CD14-positive monocyte (primary cell): ENCODE data around the gene LECT2. TPM values are rescaled to one million over a fixed set of nuclear protein-coding genes. Genes with fewer than 3 reads are reported as not detected.

Source experiments
- DNase-seq, 3 donors: peaks; one replicate each; pipeline ENCODE4 v3.0.0-alpha.2; 2011 to 2022
- H2AFZ ChIP-seq: 2 replicates; pipeline ENCODE4 v1.6.0; 2012; ENCODE audit warnings: mild to moderate bottlenecking, low read depth, low read length, inconsistent platforms; ENCODE audit not compliant: insufficient read depth, poor library complexity, severe bottlenecking
- H3K27ac ChIP-seq, 2 donors: 1 replicate in 1 of 2; 2 replicates in 1 of 2; pipeline ENCODE4 v1.5.1; 2012 to 2013; ENCODE audit warnings: low read length in 2 of 2, control low read depth in 1 of 2, inconsistent platforms in 1 of 2, low read depth in 1 of 2, mild to moderate bottlenecking in 1 of 2
- H3K27me3 ChIP-seq, 2 donors: one replicate each; pipeline versions ENCODE4 v1.6.0 to v1.6.1; 2011 to 2013; ENCODE audit warnings: low read length in 2 of 2; ENCODE audit not compliant: control insufficient read depth in 2 of 2, insufficient read depth in 2 of 2
- H3K36me3 ChIP-seq, 2 donors: replicated peaks in 1 of 2; 1 replicate in 1 of 2; 2 replicates in 1 of 2; pipeline versions ENCODE4 v1.5.1 to v1.6.1; 2012 to 2013; ENCODE audit warnings: low read length in 2 of 2, control low read depth in 1 of 2, inconsistent platforms in 1 of 2, mild to moderate bottlenecking in 1 of 2; ENCODE audit not compliant: insufficient read depth in 2 of 2, control insufficient read depth in 1 of 2
- H3K4me1 ChIP-seq, 2 donors: 1 replicate in 1 of 2; 2 replicates in 1 of 2; pipeline versions ENCODE4 v1.5.1 to v1.6.1; 2012 to 2013; ENCODE audit warnings: low read length in 2 of 2, control low read depth in 1 of 2, inconsistent platforms in 1 of 2, mild to moderate bottlenecking in 1 of 2, moderate library complexity in 1 of 2; ENCODE audit not compliant: insufficient read depth in 2 of 2, control insufficient read depth in 1 of 2
- H3K4me2 ChIP-seq: replicated peaks from 2 replicates; pipeline ENCODE3; 2012; ENCODE audit warnings: low read length, moderate library complexity, mild to moderate bottlenecking; ENCODE audit not compliant: poor library complexity, severe bottlenecking; ENCODE audit errors: extremely low read depth
- H3K4me3 ChIP-seq, 3 experiments: fragments of 200-600 bp in 1 of 3; sonication (generic) in 1 of 3; replicated peaks in 1 of 3; 1 replicate in 2 of 3; 2 replicates in 1 of 3; pipeline ENCODE4 v1.5.1; 2011 to 2013; ENCODE audit warnings: low read length in 3 of 3, mild to moderate bottlenecking in 3 of 3, control low read depth in 2 of 3, low read depth in 2 of 3, inconsistent platforms in 1 of 3, moderate library complexity in 1 of 3
- H3K79me2 ChIP-seq: 2 replicates; pipeline ENCODE4 v1.6.0; 2012; ENCODE audit warnings: mild to moderate bottlenecking, control low read depth, inconsistent platforms, low read length, moderate library complexity; ENCODE audit not compliant: insufficient read depth
- H3K9ac ChIP-seq: 2 replicates; pipeline ENCODE4 v1.6.0; 2017; ENCODE audit warnings: low read length, mild to moderate bottlenecking; ENCODE audit not compliant: insufficient read depth, poor library complexity, severe bottlenecking
- H3K9me3 ChIP-seq, 2 donors: replicated peaks in 1 of 2; 1 replicate in 1 of 2; 2 replicates in 1 of 2; pipeline versions ENCODE4 v1.5.1 to v1.6.1; 2012 to 2013; ENCODE audit warnings: low read length in 2 of 2, control low read depth in 1 of 2; ENCODE audit not compliant: control insufficient read depth in 1 of 2, insufficient read depth in 1 of 2
- H4K20me1 ChIP-seq: 2 replicates; pipeline ENCODE4 v1.6.0; 2012; ENCODE audit warnings: mild to moderate bottlenecking, low read length, control low read depth, moderate library complexity; ENCODE audit not compliant: insufficient read depth
- H3K27ac Mint-ChIP-seq, 7 donors: one replicate each; pipeline ENCODE4 v1.8.0; 2020; ENCODE audit warnings: mild to moderate bottlenecking in 7 of 7, mixed read lengths in 7 of 7, moderate library complexity in 6 of 7, inconsistent platforms in 2 of 7
- H3K27me3 Mint-ChIP-seq, 3 donors: one replicate each; pipeline ENCODE4 v1.8.0; 2021 to 2022; ENCODE audit warnings: low read depth in 3 of 3, mild to moderate bottlenecking in 3 of 3, mixed read lengths in 3 of 3, moderate library complexity in 3 of 3, inconsistent platforms in 1 of 3
- H3K36me3 Mint-ChIP-seq, 2 donors: one replicate each; pipeline ENCODE4 v1.8.0; 2020; ENCODE audit warnings: mixed read lengths in 2 of 2, inconsistent platforms in 1 of 2, mild to moderate bottlenecking in 1 of 2
- H3K4me1 Mint-ChIP-seq: one replicate; pipeline ENCODE4 v1.8.0; 2020; ENCODE audit warnings: mild to moderate bottlenecking, mixed read lengths
- H3K4me3 Mint-ChIP-seq, 2 donors: one replicate each; pipeline ENCODE4 v1.8.0; 2020; ENCODE audit warnings: mild to moderate bottlenecking in 2 of 2, mixed read lengths in 2 of 2, moderate library complexity in 1 of 2
- H3K9me3 Mint-ChIP-seq, 7 donors: one replicate each; pipeline ENCODE4 v1.8.0; 2020 to 2022; ENCODE audit warnings: mixed read lengths in 7 of 7, mild to moderate bottlenecking in 6 of 7, moderate library complexity in 6 of 7, inconsistent platforms in 2 of 7
- CTCF ChIP-seq: fragments of 200-600 bp; IDR thresholded peaks from one replicate; pipeline ENCODE4 v1.8.0; 2022; ENCODE audit warnings: antibody characterized with exemption, mild to moderate bottlenecking
- WGBS: methylation state at CpG from one replicate; pipeline ENCODE4 v1.1.5; 2013; ENCODE audit warnings: missing lambda C conversion rate; ENCODE audit not compliant: insufficient coverage; 5-methylcytosine and 5-hydroxymethylcytosine counted together
- intact Hi-C, 2 donors: fragments of 100-400 bp; cut with micrococcal nuclease; formaldehyde crosslinking; loops; one replicate each; pipeline versions ENCODE4 v1.15.0 to v1.15.1; 2023
- polyA plus RNA-seq, 3 donors: library from polyadenylated mRNA; depleted of rRNA in 1 of 3; unstranded in 2 of 3; stranded (reverse) in 1 of 3; fragments of 300-500 nt in 2 of 3; fragments of >200 nt in 1 of 3; fragmentation: Illumina TruSeq in 2 of 3; gene quantifications; 1 replicate in 2 of 3; 2 replicates in 1 of 3; pipeline ENCODE4 v1.2.3, GENCODE V29; 2012 to 2021

Gene LECT2
- polyA plus RNA-seq, 3 donors = not detected

DNA sequence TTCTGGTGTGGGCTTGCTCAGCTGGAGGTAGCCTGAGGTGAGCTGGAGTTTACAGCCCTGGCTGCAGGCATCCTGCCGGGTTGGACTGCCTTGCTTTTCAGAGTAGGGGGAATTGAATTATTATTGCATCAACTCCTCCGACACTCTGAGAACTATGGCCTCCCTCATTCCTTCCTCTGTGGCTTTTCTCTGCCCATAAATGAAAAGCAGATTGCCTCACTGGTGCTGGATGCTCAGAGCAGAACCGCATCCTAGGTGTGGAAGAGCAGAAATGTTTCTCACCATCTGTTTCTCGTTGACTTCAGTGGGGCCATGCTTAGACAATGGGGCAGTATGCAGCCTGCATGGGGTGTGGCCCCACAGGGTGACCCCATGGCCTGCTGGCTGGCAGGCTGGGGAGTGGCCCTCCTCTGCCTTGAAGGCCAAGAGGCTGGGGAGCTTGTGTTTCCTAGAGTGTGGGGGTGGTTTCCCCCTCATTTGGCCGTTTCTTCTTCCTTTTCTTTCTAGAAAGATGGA, 46.7 kb upstream of the LECT2 start:
- peaks cover 0 to 2% (median 0%) of the 10 kb centered on the region in 7 donors for H3K9me3 Mint-ChIP-seq
- intact Hi-C loops = no loop called here
- Histone ChIP-seq H3K27ac (peak overlapping the region; percentile 87 to 88), H3K4me2 (peak overlapping the region; percentile 70), H3K79me2 (no peaks in the 10 kb centered on the region), H3K27me3 (no peaks in the 10 kb centered on the region), H2AFZ (no peak overlapping the region), H3K36me3 (no peaks in the 10 kb centered on the region), H4K20me1 (no peaks in the 10 kb centered on the region), H3K9me3 (no peaks in the 10 kb centered on the region), H3K4me1 (peaks cover 47 to 58% of the 10 kb centered on the region in 2 donors), H3K4me3 (peak overlapping the region in 1 of 3 experiments; percentile 66), H3K9ac (peak overlapping the region; percentile 29)
- no peak for TF ChIP-seq CTCF
- peaks cover 0 to 10% (median 3%) of the 10 kb centered on the region in 3 donors for H3K27me3 Mint-ChIP-seq
- WGBS = 0% methylated on average over 2 of the region's 5 CpGs
- peaks cover 54% of the 10 kb centered on the region for H3K4me1 Mint-ChIP-seq
- H3K4me3 Mint-ChIP-seq = peak overlapping the region; percentile 16 to 73
- no peaks in the 10 kb centered on the region for H3K36me3 Mint-ChIP-seq
- peak overlapping the region; percentile 93 to 97 (median 96) for H3K27ac Mint-ChIP-seq
- DNase-seq = peak in 2 of 3 donors; percentile 20 to 51

GRCh38 chr5:136000932-136001331, 46.1 kb upstream of the LECT2 start:
- H3K9me3 ChIP-seq = no peaks in the 10 kb centered on the region
- Mint-ChIP-seq H3K27ac (peak overlapping the region; percentile 93 to 97 (median 96)), H3K4me1 (peaks cover 59% of the 10 kb centered on the region), H3K27me3 (peaks cover 0 to 10% (median 4%) of the 10 kb centered on the region in 3 donors), H3K4me3 (peak overlapping the region in 1 of 2 donors; percentile 73), H3K9me3 (no peaks in the 10 kb centered on the region), H3K36me3 (no peaks in the 10 kb centered on the region)
- H3K36me3 ChIP-seq = no peaks in the 10 kb centered on the region
- H3K4me2 ChIP-seq = peak overlapping the region; percentile 70
- peak overlapping the region; percentile 87 to 88 for H3K27ac ChIP-seq
- WGBS = no CpG with 5 or more reads among the region's 3 CpGs
- H3K4me3 ChIP-seq = peak overlapping the region in 1 of 3 experiments; percentile 66
- intact Hi-C loops = no loop called here
- H4K20me1 ChIP-seq = no peaks in the 10 kb centered on the region
- peaks cover 49 to 64% of the 10 kb centered on the region in 2 donors for H3K4me1 ChIP-seq
- no peaks in the 10 kb centered on the region for H3K79me2 ChIP-seq
- no peaks in the 10 kb centered on the region for H3K27me3 ChIP-seq
- no peak for TF ChIP-seq CTCF
- no peak overlapping the region for H2AFZ ChIP-seq
- peak; percentile 60 to 80 (median 65) for DNase-seq
- peak overlapping the region; percentile 29 for H3K9ac ChIP-seq
